GM12878 (cell line): Measurements from ENCODE around the gene HS3ST2. TPM values are rescaled to one million over a fixed set of nuclear protein-coding genes. Genes with fewer than 3 reads are reported as not detected.

ENCODE experiments used
- ATAC-seq: fragments of 200-7000 bp; cut with Tn5 transposase; 3 replicates; pipeline ENCODE4 v1.9.1; 2020; ENCODE audit warnings: mild to moderate bottlenecking, moderate library complexity
- BruUV-seq: library from RNA; stranded (reverse); fragments of 400-500 nt; replicated peaks from 2 replicates; lab custom pipeline; 2021; lab: Mats Ljungman, UMichigan
- CTCF ChIA-PET: fragments of 300-600 bp; sonication (Branson Sonifier 250); formaldehyde crosslinking; extraction: SDS; loops from one replicate; lab custom pipeline; 2021; ENCODE audit warnings: inconsistent platforms; lab: Yijun Ruan, JAX
- POLR2A ChIA-PET: fragments of 350-600 bp; formaldehyde crosslinking; extraction: SDS; loops from one replicate; lab custom pipeline; 2021; ENCODE audit warnings: inconsistent platforms; lab: Charles Lee
- RAD21 ChIA-PET: fragments of 300-600 bp; sonication (Branson Sonifier 250); formaldehyde crosslinking; loops from one replicate; lab custom pipeline; 2023; ENCODE audit warnings: antibody characterized with exemption; ENCODE audit not compliant: unreplicated experiment; lab: Charles Lee
- SMC1A ChIA-PET: fragments of 300-600 bp; sonication (Branson Sonifier 250); formaldehyde crosslinking; loops from one replicate; lab custom pipeline; 2023; ENCODE audit not compliant: unreplicated experiment, uncharacterized antibody; lab: Charles Lee
- DNase-seq: peaks from one replicate; pipeline ENCODE4 v3.0.0-alpha.2; 2011; ENCODE audit warnings: low read depth, low spot score
- FAIRE-seq: peaks from 3 replicates; lab custom pipeline; 2011; peaks lifted over from hg19 to GRCh38; lab: Jason Lieb, UNC
- H2AFZ ChIP-seq: 2 replicates; pipeline ENCODE4 v1.6.0; 2011; ENCODE audit warnings: low read depth, low read length, control low read depth; ENCODE audit not compliant: control insufficient read depth
- H3K27ac ChIP-seq: 2 replicates; pipeline ENCODE4 v1.5.1; 2011; ENCODE audit warnings: control low read depth; ENCODE audit not compliant: control insufficient read depth, insufficient read depth
- H3K27me3 ChIP-seq, 2 experiments: replicated peaks in 1 of 2; 2 replicates each; pipeline versions ENCODE4 v1.6.0 to v1.6.1; 2011; ENCODE audit warnings: low read length in 1 of 2; ENCODE audit not compliant: control insufficient read depth in 2 of 2, insufficient read depth in 2 of 2
- H3K36me3 ChIP-seq, 2 experiments: 2 replicates each; pipeline ENCODE4 v1.5.1; 2011; ENCODE audit warnings: low read length in 1 of 2; ENCODE audit not compliant: control insufficient read depth in 2 of 2, insufficient read depth in 2 of 2
- H3K4me1 ChIP-seq: 2 replicates; pipeline ENCODE4 v1.6.1; 2011; ENCODE audit warnings: mild to moderate bottlenecking, low read length, moderate library complexity, mixed read lengths; ENCODE audit not compliant: control insufficient read depth, insufficient read depth
- H3K4me2 ChIP-seq: 2 replicates; pipeline ENCODE4 v1.6.0; 2011; ENCODE audit warnings: control low read depth; ENCODE audit not compliant: control insufficient read depth, insufficient read depth
- H3K4me3 ChIP-seq: fragments of 200-600 bp; sonication (generic); 2 replicates; pipeline ENCODE4 v1.5.1; 2016
- H3K79me2 ChIP-seq: 2 replicates; pipeline ENCODE4 v1.6.0; 2011; ENCODE audit warnings: low read length; ENCODE audit not compliant: control insufficient read depth, insufficient read depth
- H3K9ac ChIP-seq: 2 replicates; pipeline ENCODE4 v1.8.0; 2011; ENCODE audit warnings: low read length, control low read depth, mixed read lengths; ENCODE audit not compliant: control insufficient read depth, insufficient read depth
- H3K9me3 ChIP-seq: replicated peaks from 3 replicates; pipeline ENCODE4 v1.5.1; 2011; ENCODE audit warnings: mild to moderate bottlenecking, low read length; ENCODE audit not compliant: control insufficient read depth, insufficient read depth
- H4K20me1 ChIP-seq: 2 replicates; pipeline ENCODE4 v1.6.0; 2011; ENCODE audit not compliant: control insufficient read depth, insufficient read depth
- CUX1 ChIP-seq: IDR thresholded peaks from 2 replicates; pipeline ENCODE4 v1.6.1; 2012; ENCODE audit warnings: improper control_type of control experiment, low read depth, low read length; ENCODE audit not compliant: insufficient replicate concordance
- HDAC2 ChIP-seq: fragments of 200-600 bp; sonication (generic); IDR thresholded peaks from 2 replicates; pipeline ENCODE4 v1.6.1; 2017
- KLF5 ChIP-seq: fragments of 450-650 bp; IDR thresholded peaks from 2 replicates; pipeline ENCODE4 v1.6.1; 2014; ENCODE audit warnings: mild to moderate bottlenecking; ENCODE audit not compliant: partially characterized antibody
- NR2C1 ChIP-seq: fragments of 450-650 bp; IDR thresholded peaks from 2 replicates; pipeline ENCODE4 v1.6.1; 2017; ENCODE audit warnings: antibody characterized with exemption, mild to moderate bottlenecking, moderate library complexity
- RUNX3 ChIP-seq: IDR thresholded peaks from 2 replicates; pipeline ENCODE4 v1.6.1; 2012; ENCODE audit warnings: low read length, inconsistent platforms
- WRNIP1 ChIP-seq: IDR thresholded peaks from 2 replicates; pipeline ENCODE4 v1.6.1; 2011; ENCODE audit warnings: low read depth, low read length, improper control_type of control experiment, borderline replicate concordance
- ZNF622 ChIP-seq: fragments of 450-650 bp; IDR thresholded peaks from 2 replicates; pipeline ENCODE4 v1.6.1; 2017; ENCODE audit warnings: mild to moderate bottlenecking, inconsistent platforms
- ZSCAN29 ChIP-seq: fragments of 450-650 bp; IDR thresholded peaks from 2 replicates; pipeline ENCODE4 v1.6.1; 2017; ENCODE audit warnings: mild to moderate bottlenecking, moderate library complexity
- WGBS: methylation state at CpG from one replicate; pipeline ENCODE4 v1.1.6; 2016; ENCODE audit warnings: low lambda C conversion rate; ENCODE audit not compliant: insufficient replicate concordance, insufficient coverage; ENCODE audit errors: missing lambda C conversion rate; 5-methylcytosine and 5-hydroxymethylcytosine counted together
- in situ Hi-C: fragments of 300-500 bp; cut with MboI; formaldehyde crosslinking; loops from 9 replicates; pipeline ENCODE4 v1.14.3; 2018; ENCODE audit warnings: mixed read lengths
- intact Hi-C: fragments of 100-400 bp; cut with micrococcal nuclease; formaldehyde crosslinking; loops from one replicate; pipeline ENCODE4 v1.14.2; 2022; ENCODE audit not compliant: unreplicated experiment
- polyA plus RNA-seq, 11 experiments: library from polyadenylated mRNA; depleted of rRNA in 4 of 11; unstranded in 6 of 11; stranded (reverse) in 5 of 11; fragments of >200 nt; fragmentation: Nextera tagmentation in 4 of 11; fragmentation: Illumina TruSeq in 1 of 11; extraction: Ambion mirVana in 4 of 11; extraction: Trizol in 1 of 11; gene quantifications; 1 replicate in 1 of 11; 2 replicates in 10 of 11; pipeline versions ENCODE4 v1.2.1 to v1.2.3, GENCODE V29; 2011 to 2016; ENCODE audit warnings: inconsistent platforms in 2 of 11, missing spikeins in 2 of 11, low read depth in 1 of 11
- total RNA-seq, 4 experiments: library from RNA; depleted of rRNA in 3 of 4; stranded (reverse); fragments of >200 nt in 3 of 4; fragmentation: Illumina TruSeq in 1 of 4; extraction: Trizol in 1 of 4; gene quantifications; 2 replicates each; pipeline versions ENCODE4 v1.2.1 to v1.2.3, GENCODE V29; 2013 to 2021

HS3ST2 gene
- total and polyA plus RNA-seq, 10 of the 15 experiments (the other 5 are each of a cell fraction or from before 2014, with no cell fraction given), result not detected

- BruUV-seq, result no TSS peak
Measured at GRCh38 chr16:22912654-22913053, 98.7 kb downstream of the HS3ST2 start.

More at GRCh38 chr16:22912654-22913053, 98.7 kb downstream of the HS3ST2 start:
- in situ Hi-C loops, result no loop called here
- no peak overlapping the region for H3K4me2 ChIP-seq
- 8% methylated on average over 7 of the region's 7 CpGs for WGBS
- no peak overlapping the region for H2AFZ ChIP-seq
- no peak overlapping the region for H3K4me3 ChIP-seq
- H3K9me3 ChIP-seq, result no peaks in the 10 kb centered on the region
- H3K27me3 ChIP-seq, result peaks cover 0 to 1% of the 10 kb centered on the region in 2 experiments; a peak in 2 of 4 replicates
- SMC1A ChIA-PET, result no interaction called here
- RAD21 ChIA-PET, result no interaction called here
- no peaks in the 10 kb centered on the region for H3K79me2 ChIP-seq
- intact Hi-C loops, result no loop called here
- no peaks in the 10 kb centered on the region for H3K36me3 ChIP-seq
- no peak overlapping the region for H3K9ac ChIP-seq
- DNase-seq (no peak), ATAC-seq (no peak), FAIRE-seq (no peak)
- no peak for TF ChIP-seq CUX1
- TF ChIP-seq WRNIP1, result no peak
- no peak for TF ChIP-seq KLF5
- no peak for TF ChIP-seq RUNX3
- no peak for TF ChIP-seq HDAC2
- no peak for TF ChIP-seq ZNF622
- no peak for TF ChIP-seq NR2C1
- no peak for TF ChIP-seq ZSCAN29
- no peaks in the 10 kb centered on the region for H3K4me1 ChIP-seq
- no peak overlapping the region for H3K27ac ChIP-seq
- CTCF ChIA-PET, result no interaction called here
- H4K20me1 ChIP-seq, result no peaks in the 10 kb centered on the region
- POLR2A ChIA-PET, result no interaction called here
